ENCODE results near the gene GGT7. TPM values are rescaled to one million over a fixed set of nuclear protein-coding genes. Genes with fewer than 3 reads are reported as not detected.
A peak's percentile ranks its signal among the peaks of the same experiment; 100 is the strongest.

Gene GGT7
- total RNA-seq, 1 donor, result 12.7 TPM

- no peak overlapping the region for H3K4me2 ChIP-seq (ENCODE audit: insufficient read depth, low read length)
- H3K9me3 ChIP-seq (ENCODE audit: low read depth, low read length), result no peaks in the 10 kb centered on the region
- H3K4me3 ChIP-seq (ENCODE audit: insufficient read depth, low read length), result no peak overlapping the region
- no peaks in the 10 kb centered on the region for H3K27me3 ChIP-seq (ENCODE audit: insufficient read depth, low read length)
- no peaks in the 10 kb centered on the region for H3K4me1 ChIP-seq (ENCODE audit: insufficient read depth, low read length)
- H3K79me2 ChIP-seq (ENCODE audit: insufficient read depth, low read length), result no peaks in the 10 kb centered on the region
- DNase-seq (ENCODE audit: insufficient read length, low spot score, missing footprints), result no peak
- H4K20me1 ChIP-seq (ENCODE audit: insufficient read depth, low read length), result no peaks in the 10 kb centered on the region
- no peak overlapping the region for H3K27ac ChIP-seq (ENCODE audit: low read depth, low read length)
- TF ChIP-seq CTCF (IDR thresholded peaks at IDR 0.05; ENCODE audit: extremely low read depth, low read depth, low read length), result no peak
- no peak overlapping the region for H2AFZ ChIP-seq (ENCODE audit: low read length)
- H3K36me3 ChIP-seq (ENCODE audit: insufficient read depth, low read length), result peaks cover 28% of the 10 kb centered on the region
Measured at GRCh38 chr20:34848597-34848996, 24.1 kb downstream of the GGT7 start.

- no peak for TF ChIP-seq CTCF (IDR thresholded peaks at IDR 0.05; ENCODE audit: extremely low read depth, low read depth, low read length)
- Histone ChIP-seq H3K36me3 (ENCODE audit: insufficient read depth, low read length) (peaks cover 5% of the 10 kb centered on the region), H3K4me2 (ENCODE audit: insufficient read depth, low read length) (no peak overlapping the region), H3K27ac (ENCODE audit: low read depth, low read length) (no peak overlapping the region), H3K9me3 (ENCODE audit: low read depth, low read length) (no peaks in the 10 kb centered on the region), H3K4me1 (ENCODE audit: insufficient read depth, low read length) (no peaks in the 10 kb centered on the region), H3K79me2 (ENCODE audit: insufficient read depth, low read length) (no peaks in the 10 kb centered on the region), H4K20me1 (ENCODE audit: insufficient read depth, low read length) (no peaks in the 10 kb centered on the region), H2AFZ (ENCODE audit: low read length) (no peak overlapping the region), H3K27me3 (ENCODE audit: insufficient read depth, low read length) (no peaks in the 10 kb centered on the region), H3K4me3 (ENCODE audit: insufficient read depth, low read length) (no peak overlapping the region)
- DNase-seq (ENCODE audit: insufficient read length, low spot score, missing footprints), result no peak
Measured at GRCh38 chr20:34843421-34843820, 29.2 kb downstream of the GGT7 start.

GRCh38 chr20:34842143-34842542, 30.5 kb downstream of the GGT7 start:
- Histone ChIP-seq H3K27me3 (ENCODE audit: insufficient read depth, low read length) (no peaks in the 10 kb centered on the region), H3K36me3 (ENCODE audit: insufficient read depth, low read length) (no peaks in the 10 kb centered on the region), H4K20me1 (ENCODE audit: insufficient read depth, low read length) (no peaks in the 10 kb centered on the region), H3K9me3 (ENCODE audit: low read depth, low read length) (no peaks in the 10 kb centered on the region), H3K27ac (ENCODE audit: low read depth, low read length) (no peak overlapping the region), H3K4me3 (ENCODE audit: insufficient read depth, low read length) (no peak overlapping the region), H3K79me2 (ENCODE audit: insufficient read depth, low read length) (no peaks in the 10 kb centered on the region), H3K4me1 (ENCODE audit: insufficient read depth, low read length) (no peaks in the 10 kb centered on the region), H3K4me2 (ENCODE audit: insufficient read depth, low read length) (no peak overlapping the region), H2AFZ (ENCODE audit: low read length) (no peak overlapping the region)
- no peak for TF ChIP-seq CTCF (IDR thresholded peaks at IDR 0.05; ENCODE audit: extremely low read depth, low read depth, low read length)
- DNase-seq (ENCODE audit: insufficient read length, low spot score, missing footprints), result no peak

- Histone ChIP-seq H3K4me1 (ENCODE audit: insufficient read depth, low read length) (no peaks in the 10 kb centered on the region), H3K79me2 (ENCODE audit: insufficient read depth, low read length) (no peaks in the 10 kb centered on the region), H3K9me3 (ENCODE audit: low read depth, low read length) (no peaks in the 10 kb centered on the region), H3K4me2 (ENCODE audit: insufficient read depth, low read length) (peak overlapping the region; percentile 77), H2AFZ (ENCODE audit: low read length) (peak overlapping the region; percentile 35), H3K36me3 (ENCODE audit: insufficient read depth, low read length) (no peaks in the 10 kb centered on the region), H4K20me1 (ENCODE audit: insufficient read depth, low read length) (no peaks in the 10 kb centered on the region), H3K4me3 (ENCODE audit: insufficient read depth, low read length) (peak overlapping the region; percentile 54), H3K27me3 (ENCODE audit: insufficient read depth, low read length) (peaks cover 29% of the 10 kb centered on the region), H3K27ac (ENCODE audit: low read depth, low read length) (no peak overlapping the region)
- peak; percentile 45 for TF ChIP-seq CTCF (IDR thresholded peaks at IDR 0.05; ENCODE audit: extremely low read depth, low read depth, low read length)
- DNase-seq (ENCODE audit: insufficient read length, low spot score, missing footprints), result no peak
Measured at GRCh38 chr20:34834459-34834893, 38.2 kb downstream of the GGT7 start.
